HG02763 (cell line): ENCODE results near the gene C13orf42.

Experiments
- ATAC-seq: cut with Tn5 transposase; IDR thresholded peaks from one replicate; pipeline ENCODE4 v1.9.1; 2021; ENCODE audit warnings: mild to moderate bottlenecking, moderate library complexity; ENCODE audit not compliant: unreplicated experiment

The C13orf42 gene

DNA sequence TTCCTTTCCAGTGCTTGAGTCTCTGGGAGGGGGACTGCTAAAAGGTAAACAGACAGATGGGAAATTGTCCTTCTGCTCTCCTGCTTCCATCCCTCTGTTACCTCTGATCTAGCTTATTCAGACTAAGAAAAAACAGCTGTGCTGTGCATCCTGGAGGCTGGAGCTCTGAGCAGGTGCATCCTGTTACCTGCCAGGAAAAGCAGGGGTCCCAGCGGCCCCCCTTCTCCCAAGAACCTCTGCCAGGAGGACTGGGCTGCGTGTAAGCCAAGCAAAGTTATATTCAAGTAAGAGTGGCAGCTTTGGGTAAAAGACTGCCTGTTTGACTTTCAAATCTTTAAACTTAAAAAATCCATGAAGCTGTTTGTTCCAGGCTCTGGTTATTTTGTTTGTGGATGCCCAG, 75.1 kb downstream of the C13orf42 start:
- no peak for ATAC-seq

DNA sequence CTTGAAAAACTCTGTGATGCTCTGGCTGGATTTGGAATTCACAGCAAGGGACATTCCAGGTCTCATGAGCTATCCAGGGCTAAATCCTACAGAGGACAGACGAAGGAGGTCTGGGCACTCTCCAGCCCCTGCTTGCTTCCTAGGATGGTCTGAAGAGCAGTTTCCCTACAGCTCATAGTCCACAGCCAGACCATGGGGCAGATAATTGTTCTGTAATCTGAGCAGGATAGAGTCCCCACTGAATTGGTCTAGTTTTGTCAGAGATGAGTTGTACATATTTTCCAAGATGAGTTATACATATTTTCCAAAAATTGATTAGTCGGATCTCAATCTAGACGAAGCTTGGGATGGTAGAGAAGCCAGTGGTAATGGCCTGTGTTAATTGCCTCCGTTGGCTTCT, 75.6 kb downstream of the C13orf42 start:
- no peak for ATAC-seq

DNA sequence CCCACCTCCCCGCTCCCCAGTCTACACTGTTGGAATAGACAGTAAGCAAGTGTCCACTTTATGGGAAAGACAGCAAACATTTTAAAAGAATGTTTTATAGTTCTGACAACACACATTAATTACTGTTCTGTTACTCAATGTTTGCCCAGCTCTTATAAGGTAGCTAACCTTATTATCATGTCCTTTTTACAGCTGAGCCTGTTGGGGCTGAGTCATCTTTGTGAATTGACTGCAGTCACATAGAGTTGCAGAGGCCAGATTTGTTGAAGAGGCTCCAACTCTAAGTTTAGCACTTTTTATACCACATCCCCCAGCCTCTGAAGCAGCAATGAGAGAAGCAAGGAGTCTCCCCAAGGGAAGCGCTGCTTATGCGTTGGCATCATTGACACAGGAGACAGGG, 76.2 kb downstream of the C13orf42 start:
- ATAC-seq, result no peak

DNA sequence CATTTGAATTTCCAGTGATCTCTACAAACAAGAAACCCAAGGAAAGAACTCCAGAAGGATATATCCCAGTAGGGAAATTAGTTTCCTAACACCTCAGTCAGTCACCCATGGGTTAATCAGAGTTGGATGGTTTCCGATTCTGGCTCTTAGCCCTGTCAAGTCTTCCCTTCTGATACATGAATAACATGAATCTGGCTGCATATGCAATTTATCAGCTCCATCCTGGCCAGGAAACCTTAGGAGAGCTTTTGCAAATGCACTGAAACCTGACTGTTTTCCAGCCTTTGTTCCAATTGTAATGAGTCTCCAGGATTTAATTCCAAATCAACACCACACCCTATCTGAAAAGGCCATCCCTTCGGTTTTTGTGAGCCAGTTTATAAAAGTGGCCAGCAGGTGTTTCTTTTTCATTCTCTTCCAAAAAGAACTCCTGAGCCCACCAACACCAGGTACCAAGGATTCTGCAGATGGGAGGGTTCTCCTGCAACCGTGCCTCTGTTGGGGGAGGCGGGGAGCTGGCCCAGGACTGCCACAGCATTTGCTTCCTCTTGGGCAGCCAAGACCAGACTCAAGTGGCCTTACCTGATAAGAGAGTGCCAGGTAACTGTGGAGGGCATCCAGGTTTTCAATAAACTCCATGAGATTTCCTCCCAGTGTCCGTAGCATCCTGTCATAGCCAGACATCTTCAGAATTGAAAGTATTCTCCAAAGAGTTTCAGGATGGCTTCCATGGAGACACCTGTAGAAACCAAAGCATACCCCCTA, 77.5 kb downstream of the C13orf42 start:
- ATAC-seq, result no peak

DNA sequence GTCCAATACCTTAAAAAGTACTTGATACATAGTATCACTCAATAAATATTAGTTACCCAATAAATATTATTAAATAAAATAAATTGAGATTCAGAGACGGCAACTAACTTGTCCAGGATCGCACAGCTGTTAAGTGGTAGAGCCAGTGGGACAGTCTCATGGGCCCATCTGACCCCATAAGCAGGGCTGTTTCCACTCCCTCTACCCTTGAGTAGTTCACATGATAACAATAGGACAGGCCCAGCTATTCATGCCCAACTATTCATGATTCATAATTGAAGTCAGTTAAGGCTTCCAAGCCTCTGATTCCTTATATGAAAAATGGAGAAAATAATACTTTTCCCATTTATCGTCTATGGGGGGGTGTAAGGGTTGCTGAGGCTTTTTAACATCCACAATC, 78.2 kb downstream of the C13orf42 start:
- ATAC-seq, result no peak
